PC-9 (cell line): Measurements from ENCODE around the gene OR2G2. TPM values are rescaled to one million over a fixed set of nuclear protein-coding genes. Genes with fewer than 3 reads are reported as not detected.

ENCODE experiments used
- BruUV-seq: library from RNA; stranded (reverse); fragments of 400-500 nt; replicated peaks from 2 replicates; lab custom pipeline; 2021; lab: Mats Ljungman, UMichigan
- CTCF ChIA-PET: fragments of 300-600 bp; sonication (Branson Sonifier 250); formaldehyde crosslinking; loops from one replicate; lab custom pipeline; 2022; ENCODE audit warnings: antibody characterized with exemption; lab: Charles Lee
- POLR2A ChIA-PET: fragments of 300-600 bp; sonication (Branson Sonifier 250); formaldehyde crosslinking; loops from one replicate; lab custom pipeline; 2022; ENCODE audit warnings: antibody characterized with exemption; ENCODE audit not compliant: unreplicated experiment; lab: Charles Lee
- DNase-seq, 2 experiments: peaks; one replicate each; pipeline versions ENCODE4 v3.0.0 to v3.0.0-alpha.2; 2015 to 2022; ENCODE audit warnings: mixed read lengths in 1 of 2
- H2AFZ ChIP-seq: fragments of 200-600 bp; sonication (generic); 2 replicates; pipeline ENCODE4 v1.8.1; 2017; ENCODE audit warnings: antibody characterized with exemption
- H3F3A ChIP-seq: fragments of 200-600 bp; sonication (generic); 2 replicates; pipeline ENCODE4 v1.8.1; 2017; ENCODE audit warnings: antibody characterized with exemption, mild to moderate bottlenecking, low read depth; ENCODE audit not compliant: insufficient read depth
- H3K27ac ChIP-seq: fragments of 200-600 bp; sonication (generic); 2 replicates; pipeline ENCODE4 v1.6.1; 2016; ENCODE audit warnings: mixed run types
- H3K27me3 ChIP-seq: fragments of 200-600 bp; sonication (generic); 2 replicates; pipeline ENCODE4 v1.6.1; 2016; ENCODE audit warnings: low read depth, mixed run types; ENCODE audit not compliant: insufficient read depth
- H3K36me3 ChIP-seq: fragments of 200-600 bp; sonication (generic); 2 replicates; pipeline ENCODE4 v1.6.1; 2016; ENCODE audit warnings: low read depth, mixed run types
- H3K4me1 ChIP-seq: fragments of 200-600 bp; sonication (generic); replicated peaks from 2 replicates; pipeline ENCODE4 v1.6.1; 2016; ENCODE audit warnings: mixed run types; ENCODE audit not compliant: insufficient read depth
- H3K4me2 ChIP-seq: fragments of 200-600 bp; sonication (generic); 2 replicates; pipeline ENCODE4 v1.6.1; 2017; ENCODE audit warnings: mixed run types
- H3K4me3 ChIP-seq: fragments of 200-600 bp; sonication (generic); 2 replicates; pipeline ENCODE4 v1.6.1; 2016; ENCODE audit warnings: mixed run types
- H3K79me2 ChIP-seq: fragments of 200-600 bp; sonication (generic); 2 replicates; pipeline ENCODE4 v1.6.1; 2017; ENCODE audit warnings: low read depth, mixed run types
- H3K9me2 ChIP-seq: fragments of 200-600 bp; sonication (generic); 2 replicates; pipeline ENCODE4 v1.8.1; 2017; ENCODE audit warnings: mild to moderate bottlenecking; ENCODE audit not compliant: insufficient read depth
- H3K9me3 ChIP-seq: fragments of 200-600 bp; sonication (generic); 2 replicates; pipeline ENCODE4 v1.8.1; 2016; ENCODE audit warnings: low read depth; ENCODE audit not compliant: insufficient read depth
- H4K20me1 ChIP-seq: fragments of 200-600 bp; sonication (generic); 2 replicates; pipeline ENCODE4 v1.8.1; 2017; ENCODE audit not compliant: insufficient read depth
- EZH2 ChIP-seq: fragments of 200-600 bp; sonication (generic); IDR thresholded peaks from 2 replicates; pipeline ENCODE4 v1.8.0; 2017; ENCODE audit warnings: antibody characterized with exemption, low read depth
- intact Hi-C: fragments of 100-400 bp; cut with micrococcal nuclease; formaldehyde crosslinking; loops from one replicate; pipeline ENCODE4 v1.10.0; 2022; ENCODE audit not compliant: unreplicated experiment
- total RNA-seq: library from RNA; stranded (reverse); gene quantifications from 2 replicates; pipeline ENCODE4 v1.2.3, GENCODE V29; 2021
- TF ChIP-seq, protein P1 (sequence below): fragments of 200-600 bp; sonication (generic); conservative IDR thresholded peaks from 2 replicates; pipeline ENCODE4 v1.6.1; 2017; ENCODE audit warnings: mixed run types, antibody characterized with exemption, mild to moderate bottlenecking, moderate library complexity

Gene OR2G2
- total RNA-seq, 1 experiment from 2014 or later, result not detected

DNA sequence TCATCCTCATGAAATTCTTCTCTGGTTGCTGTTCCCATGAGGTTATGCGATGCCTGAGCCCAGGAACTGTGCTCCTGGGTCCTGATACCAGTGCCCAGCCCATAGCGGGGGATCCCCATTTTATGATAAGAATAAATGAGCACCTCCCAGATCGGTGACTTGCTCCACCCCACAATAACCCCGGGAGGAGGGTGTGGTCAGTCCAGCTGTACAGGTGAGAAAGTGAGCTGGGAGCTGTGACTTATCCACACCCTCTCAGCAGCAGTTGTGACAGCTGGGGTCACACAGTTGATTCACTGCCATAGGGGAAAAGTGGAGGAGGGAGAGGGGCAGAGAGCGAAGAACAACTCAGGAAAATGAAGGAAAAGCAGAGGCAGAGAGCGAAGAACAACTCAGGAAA is 50.6 kb downstream of the OR2G2 start:
- H3K4me3 ChIP-seq, result no peak overlapping the region
- H3K27me3 ChIP-seq, result no peaks in the 10 kb centered on the region
- CTCF ChIA-PET, result no interaction called here
- no peaks in the 10 kb centered on the region for H4K20me1 ChIP-seq
- TF ChIP-seq, protein P1, sequence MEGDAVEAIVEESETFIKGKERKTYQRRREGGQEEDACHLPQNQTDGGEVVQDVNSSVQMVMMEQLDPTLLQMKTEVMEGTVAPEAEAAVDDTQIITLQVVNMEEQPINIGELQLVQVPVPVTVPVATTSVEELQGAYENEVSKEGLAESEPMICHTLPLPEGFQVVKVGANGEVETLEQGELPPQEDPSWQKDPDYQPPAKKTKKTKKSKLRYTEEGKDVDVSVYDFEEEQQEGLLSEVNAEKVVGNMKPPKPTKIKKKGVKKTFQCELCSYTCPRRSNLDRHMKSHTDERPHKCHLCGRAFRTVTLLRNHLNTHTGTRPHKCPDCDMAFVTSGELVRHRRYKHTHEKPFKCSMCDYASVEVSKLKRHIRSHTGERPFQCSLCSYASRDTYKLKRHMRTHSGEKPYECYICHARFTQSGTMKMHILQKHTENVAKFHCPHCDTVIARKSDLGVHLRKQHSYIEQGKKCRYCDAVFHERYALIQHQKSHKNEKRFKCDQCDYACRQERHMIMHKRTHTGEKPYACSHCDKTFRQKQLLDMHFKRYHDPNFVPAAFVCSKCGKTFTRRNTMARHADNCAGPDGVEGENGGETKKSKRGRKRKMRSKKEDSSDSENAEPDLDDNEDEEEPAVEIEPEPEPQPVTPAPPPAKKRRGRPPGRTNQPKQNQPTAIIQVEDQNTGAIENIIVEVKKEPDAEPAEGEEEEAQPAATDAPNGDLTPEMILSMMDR, result no peak
- no peak for TF ChIP-seq EZH2
- H3F3A ChIP-seq, result no peaks in the 10 kb centered on the region
- POLR2A ChIA-PET, result no interaction called here
- no peaks in the 10 kb centered on the region for H3K79me2 ChIP-seq
- intact Hi-C loops, result no loop called here
- no peak overlapping the region for H3K27ac ChIP-seq
- H3K36me3 ChIP-seq, result no peaks in the 10 kb centered on the region
- no peaks in the 10 kb centered on the region for H3K4me1 ChIP-seq
- H3K9me3 ChIP-seq, result no peaks in the 10 kb centered on the region
- H3K4me2 ChIP-seq, result no peak overlapping the region
- H2AFZ ChIP-seq, result no peak overlapping the region
- DNase-seq, result no peak
- BruUV-seq, result no TSS peak
- no peaks in the 10 kb centered on the region for H3K9me2 ChIP-seq

Other genes starting within 250 kb of the OR2G2 start
- gene NLRP3, start 172.2 kb upstream of the OR2G2 start, total RNA-seq, result 0.30 TPM in 1 of 2 replicates, not detected in the other
- gene OR2B11, start 130.3 kb upstream of the OR2G2 start, total RNA-seq, result not detected in 2 replicates
- gene OR2C3, start 51.9 kb upstream of the OR2G2 start, total RNA-seq, result not detected in 2 replicates
- gene GCSAML, start 39.2 kb upstream of the OR2G2 start, total RNA-seq, result not detected in 2 replicates
- not detected in 2 replicates for gene OR2G3, start 17.2 kb downstream of the OR2G2 start, total RNA-seq
- gene OR13G1, start 91.4 kb downstream of the OR2G2 start, total RNA-seq, result not detected in 2 replicates
- not detected in 2 replicates for gene OR6F1, start 128.3 kb downstream of the OR2G2 start, total RNA-seq
- not detected in 2 replicates for gene OR14K1, start 150.3 kb downstream of the OR2G2 start, total RNA-seq
- not detected in 2 replicates for gene OR14A2, start 159.8 kb downstream of the OR2G2 start, total RNA-seq
- gene OR1C1, start 172.2 kb downstream of the OR2G2 start, total RNA-seq, result not detected in 2 replicates
- not detected in 2 replicates for gene OR14A16, start 235.8 kb downstream of the OR2G2 start, total RNA-seq